ENCODE measurements around the gene GLRX3. TPM values are rescaled to one million over a fixed set of nuclear protein-coding genes. Genes with fewer than 3 reads are reported as not detected.

The GLRX3 gene
- polyA plus RNA-seq, 1 donor from 2014 or later: 118 TPM

- H3K9me3 ChIP-seq (ENCODE audit: low read length): no peaks in the 10 kb centered on the region
- H3F3A ChIP-seq (ENCODE audit: insufficient read depth, low read length, poor library complexity, severe bottlenecking): peaks cover 5% of the 10 kb centered on the region
- peaks cover 6% of the 10 kb centered on the region for H3K36me3 ChIP-seq (ENCODE audit: insufficient read depth, low read length)
- no peak overlapping the region for H3K9ac ChIP-seq (ENCODE audit: low read length)
- TF ChIP-seq CTCF (IDR thresholded peaks at IDR 0.05; ENCODE audit: poor library complexity, severe bottlenecking) (no peak), TAF1 (IDR thresholded peaks at IDR 0.05; ENCODE audit: low read depth) (no peak), EP300 (conservative IDR thresholded peaks at IDR 0.05; ENCODE audit: poor library complexity, severe bottlenecking) (no peak), RAD21 (conservative IDR thresholded peaks at IDR 0.05) (no peak), SMC3 (conservative IDR thresholded peaks at IDR 0.05; ENCODE audit: poor library complexity) (no peak), POLR2AphosphoS5 (IDR thresholded peaks at IDR 0.05) (no peak), MXI1 (conservative IDR thresholded peaks at IDR 0.05; ENCODE audit: poor library complexity, severe bottlenecking) (no peak), REST (IDR thresholded peaks at IDR 0.05; ENCODE audit: borderline replicate concordance) (no peak), EZH2 (IDR thresholded peaks at IDR 0.05; ENCODE audit: borderline replicate concordance, insufficient read depth, low read length, poor library complexity, severe bottlenecking) (no peak)
- H3K27ac ChIP-seq (ENCODE audit: low read length): no peak overlapping the region
- H3K4me3 ChIP-seq (ENCODE audit: low read length): no peak overlapping the region
- no peak overlapping the region for H2AFZ ChIP-seq (ENCODE audit: low read depth, low read length)
- no peaks in the 10 kb centered on the region for H3K27me3 ChIP-seq (ENCODE audit: insufficient read depth, low read depth, low read length)
- no peaks in the 10 kb centered on the region for H4K20me1 ChIP-seq (ENCODE audit: insufficient read depth)
- H3K79me2 ChIP-seq (replicated peaks; ENCODE audit: insufficient read depth, low read length): no peaks in the 10 kb centered on the region
- H3K4me2 ChIP-seq (ENCODE audit: low read length): no peak overlapping the region
- no peaks in the 10 kb centered on the region for H3K9me2 ChIP-seq (ENCODE audit: insufficient read depth, low read length)
Measured at GRCh38 chr10:130174328-130174727, 38.1 kb downstream of the GLRX3 start.

- Histone ChIP-seq H3K9me2 (ENCODE audit: insufficient read depth, low read length) (no peaks in the 10 kb centered on the region), H3F3A (ENCODE audit: insufficient read depth, low read length, poor library complexity, severe bottlenecking) (no peaks in the 10 kb centered on the region), H3K4me2 (ENCODE audit: low read length) (no peak overlapping the region), H4K20me1 (ENCODE audit: insufficient read depth) (no peaks in the 10 kb centered on the region), H3K36me3 (ENCODE audit: insufficient read depth, low read length) (peaks cover 6% of the 10 kb centered on the region), H3K4me3 (ENCODE audit: low read length) (no peak overlapping the region), H3K27ac (ENCODE audit: low read length) (no peak overlapping the region), H2AFZ (ENCODE audit: low read depth, low read length) (no peak overlapping the region), H3K79me2 (replicated peaks; ENCODE audit: insufficient read depth, low read length) (no peaks in the 10 kb centered on the region), H3K9ac (ENCODE audit: low read length) (no peak overlapping the region), H3K27me3 (ENCODE audit: insufficient read depth, low read depth, low read length) (no peaks in the 10 kb centered on the region), H3K9me3 (ENCODE audit: low read length) (no peaks in the 10 kb centered on the region)
- TF ChIP-seq RAD21 (conservative IDR thresholded peaks at IDR 0.05) (no peak), MXI1 (conservative IDR thresholded peaks at IDR 0.05; ENCODE audit: poor library complexity, severe bottlenecking) (no peak), EZH2 (IDR thresholded peaks at IDR 0.05; ENCODE audit: borderline replicate concordance, insufficient read depth, low read length, poor library complexity, severe bottlenecking) (no peak), POLR2AphosphoS5 (IDR thresholded peaks at IDR 0.05) (no peak), EP300 (conservative IDR thresholded peaks at IDR 0.05; ENCODE audit: poor library complexity, severe bottlenecking) (no peak), TAF1 (IDR thresholded peaks at IDR 0.05; ENCODE audit: low read depth) (no peak), REST (IDR thresholded peaks at IDR 0.05; ENCODE audit: borderline replicate concordance) (no peak), SMC3 (conservative IDR thresholded peaks at IDR 0.05; ENCODE audit: poor library complexity) (no peak), CTCF (IDR thresholded peaks at IDR 0.05; ENCODE audit: poor library complexity, severe bottlenecking) (no peak)
Measured at GRCh38 chr10:130175074-130175473, 38.9 kb downstream of the GLRX3 start.

All from neural cell (in vitro differentiated cells).